Effector CD4-positive, alpha-beta T cell (primary cell): ENCODE results near the gene ADCY2.

Experiments used
- DNase-seq: peaks from one replicate; pipeline ENCODE4 v3.0.0-alpha.2; 2020

ADCY2 gene

GRCh38 chr5:7518947-7519560, 123.1 kb downstream of the ADCY2 start:
- DNase-seq: no peak

- no peak for DNase-seq
Observed at GRCh38 chr5:7519564-7519963, 123.6 kb downstream of the ADCY2 start.

GRCh38 chr5:7529880-7530279, 133.9 kb downstream of the ADCY2 start:
- DNase-seq: no peak

GRCh38 chr5:7533941-7534340, 138.0 kb downstream of the ADCY2 start:
- DNase-seq: no peak

GRCh38 chr5:7534505-7534904, 138.6 kb downstream of the ADCY2 start:
- no peak for DNase-seq

GRCh38 chr5:7537573-7537972, 141.6 kb downstream of the ADCY2 start:
- DNase-seq: no peak

- DNase-seq: no peak
Observed at GRCh38 chr5:7539571-7539970, 143.6 kb downstream of the ADCY2 start.

GRCh38 chr5:7540736-7541485, 145.0 kb downstream of the ADCY2 start:
- no peak for DNase-seq

GRCh38 chr5:7541898-7542297, 146.0 kb downstream of the ADCY2 start:
- DNase-seq: no peak

GRCh38 chr5:7546555-7546954, 150.6 kb downstream of the ADCY2 start:
- no peak for DNase-seq

GRCh38 chr5:7548596-7548995, 152.7 kb downstream of the ADCY2 start:
- DNase-seq: no peak

- no peak for DNase-seq
Observed at GRCh38 chr5:7565559-7565958, 169.6 kb downstream of the ADCY2 start.

GRCh38 chr5:7576023-7576715, 180.2 kb downstream of the ADCY2 start:
- no peak for DNase-seq

- no peak for DNase-seq
Observed at GRCh38 chr5:7577381-7577780, 181.4 kb downstream of the ADCY2 start.

GRCh38 chr5:7578071-7578470, 182.1 kb downstream of the ADCY2 start:
- no peak for DNase-seq

- DNase-seq: no peak
Observed at GRCh38 chr5:7584749-7585148, 188.8 kb downstream of the ADCY2 start.

- DNase-seq: no peak
Observed at GRCh38 chr5:7585807-7586206, 189.9 kb downstream of the ADCY2 start.

- DNase-seq: no peak
Observed at GRCh38 chr5:7586480-7586879, 190.5 kb downstream of the ADCY2 start.

GRCh38 chr5:7589800-7590199, 193.9 kb downstream of the ADCY2 start:
- DNase-seq: no peak

- no peak for DNase-seq
Observed at GRCh38 chr5:7592910-7593309, 197.0 kb downstream of the ADCY2 start.

GRCh38 chr5:7597059-7597642, 201.2 kb downstream of the ADCY2 start:
- no peak for DNase-seq

GRCh38 chr5:7606840-7607465, 211.0 kb downstream of the ADCY2 start:
- no peak for DNase-seq

- no peak for DNase-seq
Observed at GRCh38 chr5:7608772-7609171, 212.8 kb downstream of the ADCY2 start.
